Measurements from ENCODE around the gene PHKA2. TPM values are rescaled to one million over a fixed set of nuclear protein-coding genes. Genes with fewer than 3 reads are reported as not detected.
"Not testable (repeated sequence)": the region's sequence is repeated elsewhere in the genome, so short reads cannot be mapped to it uniquely, and the experiment has no call there.

Gene PHKA2
- total RNA-seq, 3 donors from 2014 or later: 23.5 to 41.8 (median 33.6) TPM

- DNase-seq (peak in 1 of 3 donors; percentile 33), ATAC-seq (peak; percentile 89)
- Histone ChIP-seq H3K36me3 (ENCODE audit: low read depth) (no peaks in the 10 kb centered on the region), H3K4me3 (no peak overlapping the region), H3K4me1 (ENCODE audit: low read depth) (no peaks in the 10 kb centered on the region), H3K9me3 (no peaks in the 10 kb centered on the region)
- intact Hi-C loops (cut with DNase I, micrococcal nuclease): no loop called here
- TF ChIP-seq CTCF (IDR thresholded peaks at IDR 0.05): no peak
Observed at GRCh38 chrX:18992829-18993228, 8.9 kb upstream of the PHKA2 start.

DNA sequence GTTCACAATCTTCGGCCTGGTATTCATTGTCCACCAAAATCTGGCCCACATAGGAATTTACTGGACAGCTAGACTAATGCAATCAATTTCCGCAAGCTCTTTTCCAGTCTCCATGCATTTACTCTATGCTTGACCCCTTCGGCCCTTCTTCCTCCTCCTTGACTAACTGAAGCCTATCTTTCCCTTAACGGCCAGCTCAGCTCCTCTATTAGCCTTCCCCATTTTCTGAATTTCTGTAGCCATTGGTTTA is 1.2 kb upstream of the PHKA2 start:
- intact Hi-C loops (cut with DNase I, micrococcal nuclease): no loop called here
- no peaks in the 10 kb centered on the region for H3K9me3 ChIP-seq
- TF ChIP-seq CTCF (IDR thresholded peaks at IDR 0.05): no peak
- ATAC-seq (no peak), DNase-seq (no peak)
- H3K4me3 ChIP-seq: no peak overlapping the region
- H3K36me3 ChIP-seq (ENCODE audit: low read depth): no peaks in the 10 kb centered on the region
- H3K4me1 ChIP-seq (ENCODE audit: low read depth): no peaks in the 10 kb centered on the region

DNA sequence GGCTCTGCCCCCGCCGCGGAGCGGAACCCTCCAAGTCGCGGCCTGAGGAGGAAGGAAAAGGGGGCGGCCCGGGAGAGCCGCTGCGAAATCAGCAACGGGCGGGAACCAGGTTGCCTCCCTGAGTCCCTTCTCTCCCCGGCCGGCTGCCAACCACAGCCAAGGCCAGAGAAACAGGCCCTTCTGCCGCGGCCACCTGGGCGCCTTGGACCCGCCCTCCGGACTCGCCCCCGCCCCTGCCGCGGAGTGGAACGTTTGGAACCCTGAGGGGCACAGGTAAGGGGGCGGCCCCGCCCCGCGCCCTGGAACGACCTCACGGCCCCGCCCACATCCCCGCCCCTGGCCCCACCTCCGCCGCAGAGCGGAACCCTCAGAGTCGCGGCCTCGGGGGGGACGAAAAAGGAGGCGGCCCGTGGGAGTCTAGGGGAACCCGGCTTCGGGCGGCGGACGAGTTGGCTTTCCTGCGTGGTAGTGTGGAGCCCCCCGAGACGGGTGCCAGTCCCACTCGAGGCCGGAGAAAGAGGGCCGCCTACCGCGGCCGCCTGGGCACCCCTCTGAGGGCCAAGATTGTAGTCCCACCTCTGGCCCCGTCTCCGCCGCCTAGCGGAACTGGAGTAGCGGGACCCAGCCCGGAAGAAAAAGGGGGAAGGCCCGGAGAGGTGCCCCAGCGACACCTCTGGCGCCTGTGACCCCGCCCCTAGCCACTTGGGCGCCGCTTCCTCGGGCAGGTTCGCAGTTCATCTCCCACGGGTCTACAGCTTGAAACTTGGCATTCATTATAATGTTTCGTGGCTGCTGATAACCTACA is 669 bp upstream of the PHKA2 start:
- Histone ChIP-seq H3K4me1 (ENCODE audit: low read depth) (no peaks in the 10 kb centered on the region), H3K9me3 (no peaks in the 10 kb centered on the region), H3K36me3 (ENCODE audit: low read depth) (no peaks in the 10 kb centered on the region), H3K4me3 (peak overlapping the region; percentile 42)
- ATAC-seq (peak; percentile 95), DNase-seq (peak; percentile 89 to 91 (median 89))
- intact Hi-C loops (cut with DNase I, micrococcal nuclease): no loop called here
- peak; percentile 30 for TF ChIP-seq CTCF (IDR thresholded peaks at IDR 0.05)

DNA sequence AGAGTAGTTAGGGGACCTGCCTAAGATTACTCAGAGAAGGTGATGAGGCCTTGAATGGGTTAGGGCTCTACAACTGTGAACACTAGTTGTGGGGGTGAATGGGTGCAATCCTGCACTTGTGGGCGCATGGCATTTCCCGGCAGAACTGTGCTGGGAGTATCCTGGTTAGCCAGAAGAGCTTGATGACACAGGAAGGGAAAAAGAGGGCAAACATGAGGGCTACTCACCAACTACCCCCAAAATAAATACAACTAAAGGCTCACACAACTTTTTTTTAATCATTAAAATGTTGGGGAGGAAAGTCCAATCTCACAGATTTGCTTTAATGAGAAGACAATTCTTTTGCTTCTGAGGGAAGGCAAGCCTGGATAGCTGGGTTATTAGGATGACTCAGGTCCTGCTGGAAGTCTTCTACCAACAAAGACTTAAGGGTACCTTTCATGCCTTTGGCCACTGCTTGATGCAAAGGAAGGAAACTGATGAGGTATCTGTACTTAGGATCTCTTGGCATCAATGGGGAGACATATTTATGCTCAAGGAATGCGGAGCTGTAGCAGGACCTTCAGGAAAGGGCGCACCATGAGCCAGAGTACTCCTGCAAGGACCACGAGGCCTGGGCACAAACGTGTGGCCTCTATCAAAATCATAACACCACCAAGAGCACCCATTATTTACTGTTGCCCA is 2.6 kb downstream of the PHKA2 start:
- no peak for ATAC-seq
- H3K36me3 ChIP-seq (ENCODE audit: low read depth): no peaks in the 10 kb centered on the region
- H3K9me3 ChIP-seq: no peaks in the 10 kb centered on the region
- intact Hi-C loops (cut with DNase I, micrococcal nuclease): no loop called here
- H3K4me1 ChIP-seq (ENCODE audit: low read depth): no peaks in the 10 kb centered on the region
- no peak for TF ChIP-seq CTCF (IDR thresholded peaks at IDR 0.05)
- no peak for DNase-seq
- H3K4me3 ChIP-seq: no peak overlapping the region

DNA sequence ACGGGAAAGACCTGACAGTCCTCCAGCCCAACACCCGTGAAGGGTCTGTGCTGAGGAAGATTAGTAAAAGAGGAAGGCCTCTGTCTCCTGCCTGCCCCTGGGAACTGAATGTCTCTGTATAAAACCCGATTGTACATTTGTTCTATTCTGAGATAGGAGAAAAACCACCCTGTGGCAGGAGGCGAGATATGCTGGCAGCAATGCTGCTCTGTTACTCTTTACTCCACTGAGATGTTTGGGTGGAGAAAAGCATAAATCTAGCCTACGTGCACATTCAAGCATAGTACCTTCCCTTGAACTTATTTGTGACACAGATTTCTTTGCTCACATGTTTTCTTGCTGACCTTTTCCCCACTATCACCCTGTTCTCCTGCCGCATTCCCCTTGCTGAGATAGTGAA is 3.7 kb downstream of the PHKA2 start:
- H3K4me1 ChIP-seq (ENCODE audit: low read depth); DNase-seq; H3K9me3 ChIP-seq; H3K36me3 ChIP-seq (ENCODE audit: low read depth); intact Hi-C loops (cut with DNase I, micrococcal nuclease); ATAC-seq; H3K4me3 ChIP-seq: not testable (repeated sequence)

DNA sequence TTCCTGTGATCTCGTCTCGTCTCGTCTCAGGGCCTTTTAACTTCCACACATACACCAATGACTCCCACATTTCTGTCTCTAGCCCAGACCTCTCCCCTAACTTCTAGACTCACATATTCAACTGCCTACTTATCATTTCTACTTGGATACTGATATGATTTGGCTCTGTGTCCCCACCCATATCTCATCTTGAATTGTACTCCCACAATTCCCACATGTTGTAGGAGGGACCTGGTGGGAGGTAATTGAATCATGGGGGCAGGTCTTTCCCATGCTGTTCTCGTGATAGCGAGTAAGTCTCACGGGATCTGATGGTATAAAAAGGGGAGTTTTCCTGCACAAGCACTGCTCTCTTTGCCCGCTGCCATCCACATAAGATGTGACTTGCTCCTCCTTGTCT is 8.9 kb downstream of the PHKA2 start:
- intact Hi-C loops (cut with DNase I, micrococcal nuclease): no loop called here
- DNase-seq (no peak), ATAC-seq (no peak)
- H3K36me3 ChIP-seq (ENCODE audit: low read depth): no peaks in the 10 kb centered on the region
- no peaks in the 10 kb centered on the region for H3K9me3 ChIP-seq
- no peak overlapping the region for H3K4me3 ChIP-seq
- no peak for TF ChIP-seq CTCF (IDR thresholded peaks at IDR 0.05)
- H3K4me1 ChIP-seq (ENCODE audit: low read depth): peaks cover 6% of the 10 kb centered on the region

Data from mucosa of descending colon (tissue), 3 donors.